B cell (primary cell): ENCODE results near the gene RANBP3L. TPM values are rescaled to one million over a fixed set of nuclear protein-coding genes. Genes with fewer than 3 reads are reported as not detected.

Experiments
- ATAC-seq: fragments of 200-7000 bp; cut with Tn5 transposase; one replicate; pipeline ENCODE4 v1.10.0; 2021; ENCODE audit warnings: low read depth, mild to moderate bottlenecking, moderate number of reproducible peaks, moderate library complexity
- CTCF ChIA-PET: fragments of 350-600 bp; sonication (Branson Sonifier 250); formaldehyde crosslinking; loops from one replicate; lab custom pipeline; 2021; ENCODE audit warnings: antibody characterized with exemption, inconsistent platforms; lab: Charles Lee
- POLR2A ChIA-PET: fragments of 350-600 bp; sonication (Branson Sonifier 250); formaldehyde crosslinking; loops from one replicate; lab custom pipeline; 2021; ENCODE audit warnings: antibody characterized with exemption; lab: Charles Lee
- DNase-seq: peaks from one replicate; pipeline ENCODE4 v3.0.0; 2013
- H2AFZ ChIP-seq: 2 replicates; pipeline ENCODE4 v1.6.1; 2012; ENCODE audit warnings: mild to moderate bottlenecking, low read depth, low read length; ENCODE audit not compliant: insufficient read depth, poor library complexity, severe bottlenecking
- H3K27ac ChIP-seq, 2 donors: 1 replicate in 1 of 2; 2 replicates in 1 of 2; pipeline ENCODE4 v1.5.1; 2012 to 2013; ENCODE audit warnings: low read length in 2 of 2, mild to moderate bottlenecking in 2 of 2, moderate library complexity in 1 of 2
- H3K27me3 ChIP-seq, 4 experiments: fragments of 200-600 bp in 1 of 4; sonication (generic) in 1 of 4; replicated peaks in 1 of 4; 1 replicate in 2 of 4; 2 replicates in 2 of 4; pipeline versions ENCODE4 v1.6.1 to v1.7.0; 2013 to 2016; ENCODE audit warnings: low read length in 3 of 4, mild to moderate bottlenecking in 2 of 4, mixed read lengths in 1 of 4, moderate library complexity in 1 of 4; ENCODE audit not compliant: insufficient read depth in 4 of 4, control insufficient read depth in 3 of 4; ENCODE audit errors: control extremely low read depth in 1 of 4
- H3K36me3 ChIP-seq, 2 experiments: replicated peaks in 1 of 2; 1 replicate in 1 of 2; 2 replicates in 1 of 2; pipeline versions ENCODE4 v1.6.1 to v1.7.1; 2013; ENCODE audit warnings: low read length in 1 of 2; ENCODE audit not compliant: insufficient read depth in 2 of 2, control insufficient read depth in 1 of 2; ENCODE audit errors: control extremely low read depth in 1 of 2, extremely low read depth in 1 of 2
- H3K4me1 ChIP-seq, 2 donors: fragments of 200-600 bp in 1 of 2; sonication (generic) in 1 of 2; 1 replicate in 1 of 2; 2 replicates in 1 of 2; pipeline versions ENCODE4 v1.5.1 to v1.6.1; 2013 to 2017; ENCODE audit warnings: low read length in 2 of 2; ENCODE audit not compliant: control insufficient read depth in 2 of 2, insufficient read depth in 2 of 2
- H3K4me2 ChIP-seq: replicated peaks from 2 replicates; pipeline ENCODE3; 2012; ENCODE audit warnings: mild to moderate bottlenecking, low read depth, low read length; ENCODE audit not compliant: poor library complexity, severe bottlenecking
- H3K4me3 ChIP-seq, 5 experiments: fragments of 200-600 bp in 1 of 5; sonication (generic) in 1 of 5; 1 replicate in 3 of 5; 2 replicates in 2 of 5; pipeline versions ENCODE4 v1.5.1 to v1.7.0; 2011 to 2016; ENCODE audit warnings: low read length in 4 of 5, mild to moderate bottlenecking in 4 of 5, low read depth in 2 of 5, control low read depth in 1 of 5, moderate library complexity in 1 of 5; ENCODE audit not compliant: insufficient read depth in 1 of 5; ENCODE audit errors: control extremely low read depth in 1 of 5, extremely low read depth in 1 of 5
- H3K79me2 ChIP-seq: fragments of 200-600 bp; sonication (generic); one replicate; pipeline ENCODE4 v1.6.0; 2016; ENCODE audit warnings: low read length; ENCODE audit not compliant: control insufficient read depth, insufficient read depth
- H3K9ac ChIP-seq: fragments of 200-600 bp; sonication (generic); 2 replicates; pipeline ENCODE4 v1.6.1; 2017; ENCODE audit warnings: mild to moderate bottlenecking, low read length, moderate library complexity
- H3K9me3 ChIP-seq, 3 donors: one replicate each; pipeline versions ENCODE4 v1.6.1 to v1.7.1; 2013; ENCODE audit warnings: low read length in 2 of 3; ENCODE audit not compliant: control insufficient read depth in 2 of 3, insufficient read depth in 1 of 3; ENCODE audit errors: control extremely low read depth in 1 of 3
- H4K20me1 ChIP-seq: 2 replicates; pipeline ENCODE4 v1.6.0; 2012; ENCODE audit warnings: mild to moderate bottlenecking, low read length; ENCODE audit not compliant: insufficient read depth, control insufficient read depth, poor library complexity, severe bottlenecking
- H3K27ac Mint-ChIP-seq: one replicate; pipeline ENCODE4 v1.8.0; 2021; ENCODE audit warnings: mixed read lengths
- H3K27me3 Mint-ChIP-seq: one replicate; pipeline ENCODE4 v1.8.0; 2021; ENCODE audit warnings: mixed read lengths
- H3K4me1 Mint-ChIP-seq: one replicate; pipeline ENCODE4 v1.8.0; 2021; ENCODE audit warnings: mixed read lengths
- H3K4me3 Mint-ChIP-seq: one replicate; pipeline ENCODE4 v1.8.0; 2021; ENCODE audit warnings: mixed read lengths
- H3K9me3 Mint-ChIP-seq: one replicate; pipeline ENCODE4 v1.8.0; 2022; ENCODE audit warnings: mixed read lengths; ENCODE audit not compliant: insufficient read depth
- EZH2 ChIP-seq: IDR thresholded peaks from 2 replicates; pipeline ENCODE4 v1.6.1; 2012; ENCODE audit warnings: borderline replicate concordance, low read depth, mild to moderate bottlenecking, moderate library complexity, low read length; ENCODE audit not compliant: insufficient read depth, poor library complexity, severe bottlenecking
- WGBS: methylation state at CpG from one replicate; pipeline ENCODE4 v1.1.5; 2013; ENCODE audit warnings: missing lambda C conversion rate; ENCODE audit not compliant: insufficient coverage; 5-methylcytosine and 5-hydroxymethylcytosine counted together
- intact Hi-C: fragments of 100-400 bp; cut with micrococcal nuclease; formaldehyde crosslinking; loops from one replicate; pipeline ENCODE4 v1.10.0; 2022
- polyA plus RNA-seq: library from polyadenylated mRNA; depleted of rRNA; stranded (reverse); fragments of >200 nt; gene quantifications from 2 replicates; pipeline ENCODE4 v1.2.3, GENCODE V29; 2012
- total RNA-seq, 2 donors: library from RNA; stranded (reverse); fragments of 120-200 nt in 1 of 2; gene quantifications; 1 replicate in 1 of 2; 2 replicates in 1 of 2; pipeline versions ENCODE4 v1.2.3 to v1.2.4, GENCODE V29; 2013 to 2022
- TF ChIP-seq, protein P1 (sequence below): fragments of 200-600 bp; IDR thresholded peaks from one replicate; pipeline ENCODE4 v1.8.0; 2022; ENCODE audit warnings: antibody characterized with exemption, mild to moderate bottlenecking

The RANBP3L gene
- total and polyA plus RNA-seq, 2 donors (not counting 1 experiment from before 2014, with no cell fraction given), result not detected

DNA sequence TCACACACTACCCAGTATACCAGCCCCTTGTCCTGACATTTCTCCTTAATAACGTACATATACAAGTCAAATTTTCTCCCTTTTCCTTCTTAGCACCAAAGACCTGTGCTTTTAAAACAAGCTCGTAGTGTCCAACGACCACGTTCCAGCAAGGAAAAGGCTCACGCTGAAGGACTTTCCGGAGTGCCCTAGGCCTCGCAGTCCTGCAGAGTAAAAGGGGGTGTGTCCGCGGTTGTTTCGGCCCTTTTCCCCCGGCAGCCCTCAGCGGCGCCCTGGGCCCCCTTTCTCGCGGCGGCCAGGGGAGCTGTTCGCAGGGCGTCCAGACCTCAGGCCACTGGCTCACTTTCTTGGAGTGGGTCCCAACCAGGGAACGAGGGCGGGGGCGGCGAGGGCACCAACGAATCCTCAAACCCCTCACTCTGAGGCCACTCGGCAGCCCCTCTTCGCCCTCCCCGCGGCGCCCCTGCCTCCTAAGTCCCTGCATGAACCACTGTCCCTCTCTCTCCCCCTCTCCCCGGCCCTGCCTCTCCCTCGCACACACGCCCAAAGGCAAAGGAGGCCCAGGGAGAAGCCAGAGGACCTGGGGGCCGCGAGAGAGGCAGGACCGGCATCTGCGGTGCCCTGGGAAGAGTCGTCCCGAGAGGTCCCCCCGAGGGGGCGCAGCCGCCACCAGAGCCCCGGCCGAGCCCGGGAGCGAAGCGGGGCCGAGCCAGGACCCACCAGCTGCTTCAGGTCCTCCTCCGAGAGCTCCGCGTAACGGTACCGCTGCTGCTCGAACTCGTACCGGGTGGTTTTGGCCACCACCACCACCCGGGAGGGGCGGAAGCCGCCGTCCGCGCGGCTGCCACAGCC lies 60.7 kb downstream of the RANBP3L start:
- Mint-ChIP-seq H3K4me3 (peak overlapping the region; percentile 92), H3K9me3 (no peaks in the 10 kb centered on the region), H3K4me1 (peaks cover 53% of the 10 kb centered on the region), H3K27ac (peak overlapping the region; percentile 95), H3K27me3 (no peaks in the 10 kb centered on the region)
- ChIA-PET POLR2A (interaction anchor here (0.6 to 3.0 kb wide), 6 partner anchors 87 to 636 kb away, joined by 3 to 15 read pairs (median 5); partner anchors contain the start of genes LMBRD2, NIPBL and SKP2), CTCF (interaction anchor here (0.8 to 2.2 kb wide), 18 partner anchors 9 to 1130 kb away, joined by 3 to 17 read pairs (median 4); partner anchors contain the start of genes LMBRD2, NUP155 and SKP2)
- DNase-seq (no peak), ATAC-seq (peak; percentile 10)
- peak overlapping the region; percentile 89 for H3K9ac ChIP-seq
- intact Hi-C loops, result loop anchor here (5.0 kb wide), 3 partner anchors 451 to 1324 kb away; partner anchors contain the start of genes BRIX1, RAD1 and WDR70
- peaks cover 5% of the 10 kb centered on the region for H3K79me2 ChIP-seq
- TF ChIP-seq EZH2, result no peak
- TF ChIP-seq, protein P1, sequence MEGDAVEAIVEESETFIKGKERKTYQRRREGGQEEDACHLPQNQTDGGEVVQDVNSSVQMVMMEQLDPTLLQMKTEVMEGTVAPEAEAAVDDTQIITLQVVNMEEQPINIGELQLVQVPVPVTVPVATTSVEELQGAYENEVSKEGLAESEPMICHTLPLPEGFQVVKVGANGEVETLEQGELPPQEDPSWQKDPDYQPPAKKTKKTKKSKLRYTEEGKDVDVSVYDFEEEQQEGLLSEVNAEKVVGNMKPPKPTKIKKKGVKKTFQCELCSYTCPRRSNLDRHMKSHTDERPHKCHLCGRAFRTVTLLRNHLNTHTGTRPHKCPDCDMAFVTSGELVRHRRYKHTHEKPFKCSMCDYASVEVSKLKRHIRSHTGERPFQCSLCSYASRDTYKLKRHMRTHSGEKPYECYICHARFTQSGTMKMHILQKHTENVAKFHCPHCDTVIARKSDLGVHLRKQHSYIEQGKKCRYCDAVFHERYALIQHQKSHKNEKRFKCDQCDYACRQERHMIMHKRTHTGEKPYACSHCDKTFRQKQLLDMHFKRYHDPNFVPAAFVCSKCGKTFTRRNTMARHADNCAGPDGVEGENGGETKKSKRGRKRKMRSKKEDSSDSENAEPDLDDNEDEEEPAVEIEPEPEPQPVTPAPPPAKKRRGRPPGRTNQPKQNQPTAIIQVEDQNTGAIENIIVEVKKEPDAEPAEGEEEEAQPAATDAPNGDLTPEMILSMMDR, result no peak
- no peaks in the 10 kb centered on the region for H3K27me3 ChIP-seq
- peak overlapping the region; percentile 34 to 91 (median 85) for H3K4me3 ChIP-seq
- peak overlapping the region; percentile 82 for H2AFZ ChIP-seq
- WGBS, result under 1% methylated on average over 60 of the region's 61 CpGs
- H3K36me3 ChIP-seq, result no peaks in the 10 kb centered on the region
- H3K4me2 ChIP-seq, result peak overlapping the region; percentile 94
- no peaks in the 10 kb centered on the region for H4K20me1 ChIP-seq
- peak overlapping the region; percentile 85 to 92 for H3K27ac ChIP-seq
- no peaks in the 10 kb centered on the region for H3K9me3 ChIP-seq
- peaks cover 19 to 23% of the 10 kb centered on the region in 2 donors for H3K4me1 ChIP-seq
